ENCODE results near the gene AVEN. TPM values are rescaled to one million over a fixed set of nuclear protein-coding genes. Genes with fewer than 3 reads are reported as not detected.

The AVEN gene
- total and polyA plus RNA-seq, 2 experiments from 2014 or later = 7.7 to 10.3 TPM

- Histone ChIP-seq H3K4me2 (no peak overlapping the region), H3K79me2 (replicated peaks; ENCODE audit: insufficient read depth) (no peaks in the 10 kb centered on the region; the same call in 1 of the 2 replicates), H4K20me1 (replicated peaks; ENCODE audit: insufficient read depth) (no peaks in the 10 kb centered on the region), H3K27ac (ENCODE audit: low read depth) (no peak overlapping the region), H2AFZ (no peak overlapping the region), H3K36me3 (ENCODE audit: insufficient read depth) (no peaks in the 10 kb centered on the region), H3K4me3 (no peak overlapping the region), H3K9me2 (ENCODE audit: insufficient read depth) (no peaks in the 10 kb centered on the region), H3K27me3 (ENCODE audit: insufficient read depth) (no peaks in the 10 kb centered on the region), H3K4me1 (ENCODE audit: insufficient read depth) (no peaks in the 10 kb centered on the region), H3F3A (replicated peaks; ENCODE audit: low read depth) (no peaks in the 10 kb centered on the region)
- Mint-ChIP-seq H3K27me3 (ENCODE audit: insufficient read depth, low read depth, poor library complexity) (no peaks in the 10 kb centered on the region), H3K9me3 (no peaks in the 10 kb centered on the region), H3K4me3 (no peak overlapping the region), H3K36me3 (ENCODE audit: low read depth) (no peaks in the 10 kb centered on the region), H3K4me1 (peaks cover 3% of the 10 kb centered on the region; the same call in 2 of the 3 replicates), H3K27ac (no peak overlapping the region)
- ATAC-seq = no peak
- TF ChIP-seq EZH2 (IDR thresholded peaks at IDR 0.05; ENCODE audit: low read depth, unreplicated experiment) (no peak), NANOG (IDR thresholded peaks at IDR 0.05; ENCODE audit: borderline replicate concordance) (no peak), CREB1 (CRISPR knock-in tag; IDR thresholded peaks at IDR 0.05; ENCODE audit: low read depth) (no peak), ZNF462 (CRISPR knock-in tag; IDR thresholded peaks at IDR 0.05) (no peak), ZNF114 (CRISPR knock-in tag; IDR thresholded peaks at IDR 0.05) (no peak), EZH2phosphoT487 (IDR thresholded peaks at IDR 0.05; ENCODE audit: unreplicated experiment) (no peak), POLR2AphosphoS5 (IDR thresholded peaks at IDR 0.05; ENCODE audit: low read depth) (no peak), REST (IDR thresholded peaks at IDR 0.05; ENCODE audit: unreplicated experiment) (no peak), ZNF331 (CRISPR knock-in tag; IDR thresholded peaks at IDR 0.05; ENCODE audit: low read depth) (no peak), JUNB (IDR thresholded peaks at IDR 0.05; ENCODE audit: unreplicated experiment) (no peak), STAT1 (IDR thresholded peaks at IDR 0.05; ENCODE audit: unreplicated experiment) (no peak)
- TF ChIP-seq, protein P1, sequence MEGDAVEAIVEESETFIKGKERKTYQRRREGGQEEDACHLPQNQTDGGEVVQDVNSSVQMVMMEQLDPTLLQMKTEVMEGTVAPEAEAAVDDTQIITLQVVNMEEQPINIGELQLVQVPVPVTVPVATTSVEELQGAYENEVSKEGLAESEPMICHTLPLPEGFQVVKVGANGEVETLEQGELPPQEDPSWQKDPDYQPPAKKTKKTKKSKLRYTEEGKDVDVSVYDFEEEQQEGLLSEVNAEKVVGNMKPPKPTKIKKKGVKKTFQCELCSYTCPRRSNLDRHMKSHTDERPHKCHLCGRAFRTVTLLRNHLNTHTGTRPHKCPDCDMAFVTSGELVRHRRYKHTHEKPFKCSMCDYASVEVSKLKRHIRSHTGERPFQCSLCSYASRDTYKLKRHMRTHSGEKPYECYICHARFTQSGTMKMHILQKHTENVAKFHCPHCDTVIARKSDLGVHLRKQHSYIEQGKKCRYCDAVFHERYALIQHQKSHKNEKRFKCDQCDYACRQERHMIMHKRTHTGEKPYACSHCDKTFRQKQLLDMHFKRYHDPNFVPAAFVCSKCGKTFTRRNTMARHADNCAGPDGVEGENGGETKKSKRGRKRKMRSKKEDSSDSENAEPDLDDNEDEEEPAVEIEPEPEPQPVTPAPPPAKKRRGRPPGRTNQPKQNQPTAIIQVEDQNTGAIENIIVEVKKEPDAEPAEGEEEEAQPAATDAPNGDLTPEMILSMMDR (conservative IDR thresholded peaks at IDR 0.05; ENCODE audit: low read depth in 2 of 2) = no peak
- TF ChIP-seq, protein P2, sequence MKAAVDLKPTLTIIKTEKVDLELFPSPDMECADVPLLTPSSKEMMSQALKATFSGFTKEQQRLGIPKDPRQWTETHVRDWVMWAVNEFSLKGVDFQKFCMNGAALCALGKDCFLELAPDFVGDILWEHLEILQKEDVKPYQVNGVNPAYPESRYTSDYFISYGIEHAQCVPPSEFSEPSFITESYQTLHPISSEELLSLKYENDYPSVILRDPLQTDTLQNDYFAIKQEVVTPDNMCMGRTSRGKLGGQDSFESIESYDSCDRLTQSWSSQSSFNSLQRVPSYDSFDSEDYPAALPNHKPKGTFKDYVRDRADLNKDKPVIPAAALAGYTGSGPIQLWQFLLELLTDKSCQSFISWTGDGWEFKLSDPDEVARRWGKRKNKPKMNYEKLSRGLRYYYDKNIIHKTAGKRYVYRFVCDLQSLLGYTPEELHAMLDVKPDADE (IDR thresholded peaks at IDR 0.05) = no peak
- DNase-seq (ENCODE audit: low spot score) = no peak
These were observed 37.5 kb downstream of the AVEN start for GRCh38 chr15:34001536-34001935.

All from GM23338 (cell line).